ENCODE data around the gene KCNF1. TPM values are rescaled to one million over a fixed set of nuclear protein-coding genes. Genes with fewer than 3 reads are reported as not detected.

KCNF1 gene
- polyA plus RNA-seq, 3 donors, result 0.03 to 0.93 TPM; not detected in 1

DNA sequence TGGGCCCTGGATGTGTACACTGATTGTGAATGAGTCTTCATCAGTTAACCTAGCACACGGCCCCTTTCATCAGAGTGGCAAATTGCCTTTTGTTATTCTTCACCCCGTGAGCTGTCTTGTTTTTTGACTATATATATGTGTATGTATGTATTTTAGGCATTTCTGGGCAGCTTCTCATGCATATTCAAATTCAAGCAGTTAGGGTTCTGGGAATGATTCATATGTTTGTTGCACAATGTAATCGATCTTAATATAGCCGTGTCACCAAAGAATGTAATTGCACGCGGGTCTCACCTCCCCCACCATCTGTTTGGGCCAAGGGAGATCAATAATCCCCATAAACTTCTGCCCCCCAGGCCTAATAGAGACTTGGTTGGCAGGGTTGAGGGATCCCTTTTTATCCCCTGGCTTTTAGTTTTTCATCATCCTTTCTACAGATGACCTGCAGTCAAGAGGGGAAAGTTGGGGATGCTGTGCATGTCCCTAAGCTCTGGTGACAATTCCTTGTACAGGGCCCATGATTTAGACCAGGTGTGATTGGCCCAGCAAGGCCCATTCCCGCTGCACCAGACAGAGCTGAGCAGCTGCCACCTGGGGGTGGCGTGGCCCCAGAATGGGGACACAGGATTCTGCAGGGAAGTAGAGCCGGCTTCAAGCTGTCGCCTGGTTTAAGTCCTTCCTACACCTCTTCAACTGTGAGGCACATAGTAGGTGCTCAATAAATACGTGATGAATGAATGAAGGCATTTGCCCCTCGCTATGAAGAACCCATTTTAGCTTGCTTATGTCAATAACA lies 19.2 kb downstream of the KCNF1 start:
- H3K27ac ChIP-seq (ENCODE audit: low read depth, low read length), result no peak overlapping the region
- WGBS, 3 donors, result 72 to 87% (median 87%) methylated on average over 12 of the region's 12 CpGs

DNA sequence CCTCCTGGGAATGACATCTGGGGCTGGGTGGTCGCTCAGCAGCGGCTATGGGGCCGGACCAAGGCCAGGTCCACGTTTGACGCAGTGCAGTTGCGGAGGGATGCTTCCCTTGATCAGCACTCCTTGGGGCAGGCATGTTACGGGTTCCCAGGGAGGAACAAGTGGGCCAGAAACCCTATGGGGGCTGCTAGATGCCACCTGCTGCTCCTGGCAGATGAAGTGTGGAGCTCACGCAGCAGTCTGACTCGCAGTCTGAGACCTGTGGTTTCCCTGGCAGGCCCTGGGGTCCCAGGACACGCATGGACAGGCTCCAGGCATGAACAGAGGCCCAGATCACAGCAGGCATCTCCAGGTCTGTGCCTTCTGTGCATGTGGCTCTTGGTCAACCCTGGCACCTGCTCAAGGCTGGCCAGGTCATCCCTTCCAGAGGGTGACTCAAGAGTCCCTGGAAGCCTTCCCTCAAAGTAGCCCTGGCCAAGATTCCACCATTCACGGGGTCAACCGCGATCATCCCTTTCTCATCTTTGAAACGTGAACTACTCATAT lies 20.0 kb downstream of the KCNF1 start:
- WGBS, 3 donors, result 79 to 85% (median 85%) methylated on average over 14 of the region's 14 CpGs
- no peak overlapping the region for H3K27ac ChIP-seq (ENCODE audit: low read depth, low read length)

DNA sequence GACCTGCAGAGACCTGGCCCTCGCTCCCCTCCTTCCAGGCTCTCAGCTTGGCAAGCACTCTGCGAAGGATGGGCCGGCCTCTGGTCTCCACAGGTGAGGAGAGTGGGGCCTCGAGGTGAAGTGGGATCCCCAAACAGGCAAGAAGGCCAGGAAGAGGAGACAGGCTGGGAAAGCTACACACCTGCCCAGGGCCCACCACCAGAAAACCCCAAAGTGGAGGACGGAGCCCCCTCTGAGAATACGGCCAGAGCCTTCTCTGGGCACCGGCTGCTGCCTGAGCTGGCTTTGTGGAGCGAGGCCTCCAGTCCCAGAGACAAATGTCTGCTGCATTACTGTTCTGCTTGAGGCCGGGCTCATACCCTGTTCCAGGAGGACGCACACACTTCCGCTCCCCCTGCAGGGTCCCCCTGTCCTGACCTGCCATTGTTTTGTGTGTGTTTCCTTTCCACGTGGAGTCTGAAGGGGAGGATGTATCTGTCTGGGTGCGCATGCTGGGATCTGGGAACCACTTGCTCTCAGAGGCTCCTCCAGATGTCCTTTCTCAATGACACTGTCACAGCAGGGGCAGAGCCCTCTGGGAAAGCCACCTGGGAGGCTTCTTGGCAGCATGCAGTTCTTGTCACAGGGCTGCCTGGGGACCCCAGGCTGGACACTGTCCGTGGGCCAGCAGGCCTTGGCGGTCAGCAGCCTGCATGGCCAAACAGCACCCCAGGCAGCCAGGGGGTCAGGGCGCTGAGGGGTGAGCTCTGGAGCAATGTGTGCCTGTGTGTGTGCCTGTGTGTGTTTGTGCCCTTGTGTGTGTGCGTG lies 20.8 kb downstream of the KCNF1 start:
- 70 to 82% (median 73%) methylated on average over 17 of the region's 17 CpGs for WGBS, 3 donors
- no peak overlapping the region for H3K27ac ChIP-seq (ENCODE audit: low read depth, low read length)

DNA sequence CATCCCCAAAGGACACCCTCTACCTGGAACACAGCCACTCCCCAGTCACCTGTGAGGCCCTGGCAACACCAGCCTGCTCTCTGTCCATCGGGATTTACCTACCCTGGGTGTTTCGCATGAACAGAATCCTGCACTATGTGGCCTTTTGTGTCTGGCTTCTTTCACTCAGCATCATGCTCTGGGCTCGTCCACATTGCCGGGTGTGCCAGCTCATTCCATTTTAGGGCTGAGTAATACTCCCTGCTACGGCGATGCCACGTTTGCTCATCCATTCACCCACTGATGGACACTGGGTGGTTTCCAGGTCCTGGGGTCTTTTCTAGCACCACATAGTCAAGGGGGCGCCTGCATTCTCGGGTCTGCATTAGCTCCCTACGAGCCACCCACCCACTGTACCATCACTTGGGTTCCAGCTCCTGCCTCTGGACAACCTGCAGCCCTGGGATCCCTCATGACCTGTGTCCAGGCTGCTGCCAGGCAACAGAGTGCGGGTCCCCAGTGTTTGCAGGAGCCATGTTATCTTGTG lies 22.0 kb downstream of the KCNF1 start:
- 91 to 92% (median 91%) methylated on average over 11 of the region's 11 CpGs for WGBS, 3 donors
- H3K27ac ChIP-seq (ENCODE audit: low read depth, low read length), result no peak overlapping the region

DNA sequence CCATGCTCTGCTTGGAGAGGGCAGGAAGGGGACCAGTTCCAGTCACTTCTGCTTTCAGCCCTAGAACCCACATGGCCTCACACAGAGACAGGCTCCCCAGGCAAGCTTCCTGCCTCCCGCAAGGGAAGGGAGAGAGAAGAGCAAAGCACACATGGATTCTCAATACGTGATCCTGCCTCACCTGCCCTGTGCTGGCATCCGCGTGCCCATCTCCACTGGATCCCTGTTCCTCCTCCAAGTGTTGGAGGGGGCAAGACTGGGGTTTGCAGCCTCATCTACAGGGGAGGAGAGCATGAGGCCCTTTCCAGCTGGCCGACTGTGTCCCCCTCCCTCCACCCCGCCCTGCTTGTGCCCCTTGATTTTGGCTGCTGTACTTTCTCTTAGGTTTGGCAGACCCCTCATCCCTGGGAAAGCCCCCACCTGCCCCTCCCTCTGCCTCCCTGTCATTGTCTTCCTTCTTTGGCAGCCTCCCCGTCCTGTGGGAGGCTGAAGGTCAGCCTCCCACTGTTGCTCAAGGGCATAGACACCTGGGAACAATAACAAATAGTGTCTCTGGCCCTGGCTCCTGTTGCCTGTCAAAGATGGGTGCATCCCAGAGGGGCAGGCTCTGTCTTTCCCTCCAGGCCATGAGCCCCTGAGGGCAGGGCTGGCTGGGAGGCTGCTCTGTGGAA lies 22.7 kb downstream of the KCNF1 start:
- 64 to 75% (median 69%) methylated on average over 7 of the region's 7 CpGs for WGBS, 3 donors
- H3K27ac ChIP-seq (ENCODE audit: low read depth, low read length), result no peak overlapping the region

DNA sequence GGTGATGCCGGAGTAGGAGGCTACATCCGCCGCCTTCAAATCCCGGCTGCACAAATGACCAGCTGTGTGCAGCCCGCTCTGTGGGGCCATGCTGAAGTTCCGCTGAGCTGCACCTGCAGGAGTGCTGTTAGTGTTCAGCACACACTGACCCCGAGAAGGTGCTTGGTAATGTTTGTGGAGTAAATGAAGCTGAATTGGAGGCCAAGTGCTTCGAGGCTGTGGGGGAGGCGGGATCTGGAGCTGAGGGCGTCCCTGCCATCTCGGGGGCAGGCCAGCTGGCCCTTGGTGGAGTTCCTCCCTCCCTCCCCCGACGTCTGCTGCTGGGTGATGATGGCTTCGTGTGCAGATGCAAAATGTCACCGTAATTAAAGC lies 23.2 kb downstream of the KCNF1 start:
- WGBS, 3 donors, result 47 to 71% (median 67%) methylated on average over 15 of the region's 15 CpGs
- no peak overlapping the region for H3K27ac ChIP-seq (ENCODE audit: low read depth, low read length)

DNA sequence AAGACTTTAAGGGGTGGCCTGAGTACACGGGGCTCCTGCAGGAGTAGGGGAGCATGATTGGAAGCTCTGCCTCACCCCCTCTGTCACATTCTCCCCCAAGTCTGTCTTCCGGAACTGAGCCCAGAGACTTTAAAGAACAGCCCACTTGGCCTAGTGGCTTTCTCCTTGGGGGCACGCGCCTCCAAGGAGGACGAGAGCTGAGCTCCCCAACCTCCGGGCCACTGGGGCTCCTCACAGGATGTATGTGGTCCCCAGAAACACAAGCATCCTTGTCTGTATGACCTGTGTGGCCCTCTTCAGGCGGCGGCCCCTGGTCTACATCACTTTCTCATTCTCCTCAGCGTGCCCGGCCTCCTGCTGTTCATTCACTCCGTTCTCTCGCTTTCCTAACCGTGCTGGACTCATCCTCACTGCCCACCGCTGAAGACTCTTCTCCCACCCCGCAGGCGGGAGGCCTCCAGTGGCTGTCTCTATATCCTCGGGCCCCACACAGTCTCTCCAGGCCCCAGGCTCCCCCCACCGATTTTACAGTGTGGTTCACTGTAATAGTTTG lies 23.7 kb downstream of the KCNF1 start:
- H3K27ac ChIP-seq (ENCODE audit: low read depth, low read length), result no peak overlapping the region
- 83 to 88% (median 85%) methylated on average over 18 of the region's 18 CpGs for WGBS, 3 donors

DNA sequence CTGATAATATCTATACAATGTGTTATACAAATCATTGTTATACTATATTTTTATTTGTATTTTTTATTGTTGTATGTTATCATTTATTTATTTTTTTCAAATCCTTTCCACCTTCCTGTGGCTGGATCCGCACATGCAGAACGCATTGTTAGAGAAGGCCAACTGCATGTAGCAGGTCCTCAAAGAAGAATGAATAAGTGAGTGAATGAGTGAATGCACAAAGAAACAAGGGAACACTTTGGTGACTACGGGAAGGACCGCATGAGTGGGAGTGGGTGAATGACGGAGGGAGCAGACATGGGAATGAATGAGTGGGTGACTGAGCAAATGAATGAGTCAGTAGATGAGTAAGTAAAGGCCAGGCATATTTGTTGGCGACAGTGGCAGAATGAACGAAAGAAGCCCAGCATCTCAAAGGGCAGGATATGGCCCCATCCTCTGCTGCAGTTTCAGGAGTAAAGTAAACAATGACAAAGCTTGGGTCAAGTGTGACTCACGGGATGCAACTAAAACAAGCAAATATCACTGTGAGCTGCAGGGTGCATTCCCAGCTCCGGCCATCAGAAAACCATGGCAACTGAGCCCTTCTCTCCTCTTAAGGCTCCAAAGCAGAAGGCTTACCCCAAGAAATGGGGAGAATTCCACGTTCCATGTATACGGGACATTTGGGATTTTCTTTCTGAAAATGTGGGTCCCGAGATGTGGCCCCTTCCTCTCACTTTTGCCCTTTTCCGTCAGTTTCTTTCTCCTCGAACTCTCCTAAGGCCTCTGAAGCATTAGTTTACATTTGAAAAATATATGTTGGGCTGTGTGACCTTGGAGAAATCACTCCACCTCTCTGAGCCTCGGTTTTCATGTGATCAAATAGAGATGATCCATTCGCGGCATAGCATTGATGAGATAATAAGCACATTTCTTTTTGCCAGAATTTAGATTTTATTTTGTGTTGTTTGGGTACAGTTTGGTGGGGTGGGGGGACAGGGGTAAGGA lies 24.5 kb downstream of the KCNF1 start:
- WGBS, 3 donors, result 76 to 84% (median 80%) methylated on average over 17 of the region's 17 CpGs
- H3K27ac ChIP-seq (ENCODE audit: low read depth, low read length), result no peak overlapping the region

DNA sequence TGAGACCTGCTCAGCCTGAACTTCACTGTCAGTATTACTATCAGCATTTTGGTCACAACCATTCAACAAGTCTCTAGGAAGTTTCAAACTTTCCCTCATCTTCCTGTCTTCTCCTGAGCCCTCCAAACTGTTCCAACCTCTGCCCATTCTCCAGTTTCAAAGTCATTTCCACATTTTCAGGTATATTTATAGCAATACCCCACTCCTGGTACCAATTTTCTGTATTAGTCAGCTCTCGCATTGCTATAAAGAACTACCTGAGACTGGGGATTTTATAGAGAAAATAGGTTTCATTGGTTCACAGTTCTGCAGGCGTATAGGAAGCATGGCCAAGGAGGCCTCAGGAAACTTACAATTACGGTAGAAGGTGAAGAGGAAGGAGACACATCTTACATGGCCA lies 27.3 kb downstream of the KCNF1 start:
- WGBS, 3 donors, result 90 to 96% (median 92%) methylated on average over 3 of the region's 3 CpGs

DNA sequence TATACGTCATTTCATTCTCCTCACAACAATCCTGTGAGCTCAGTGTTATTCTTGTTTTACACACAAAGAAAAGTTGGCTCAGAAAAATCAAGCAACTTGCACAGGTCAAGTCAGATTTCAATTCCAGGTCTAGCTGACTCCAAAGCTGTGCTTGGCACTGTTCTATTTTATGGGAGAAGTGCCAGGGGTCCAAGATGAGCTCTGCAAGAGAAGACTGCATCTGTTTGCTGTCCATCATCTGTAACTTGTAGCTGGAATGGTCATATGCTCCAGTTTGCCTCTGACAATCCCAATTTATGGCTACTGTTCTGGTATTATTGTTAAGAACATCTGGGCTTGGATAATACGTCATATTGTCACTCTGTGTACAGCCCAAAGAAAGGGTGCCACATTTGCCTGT lies 28.9 kb downstream of the KCNF1 start:
- 71 to 73% (median 71%) methylated on average over 2 of the region's 2 CpGs for WGBS, 3 donors
- H3K27ac ChIP-seq (ENCODE audit: low read depth, low read length), result no peak overlapping the region

More for the DNA sequence above, 27.3 kb downstream of the KCNF1 start:
- no peak overlapping the region for H3K27ac ChIP-seq (ENCODE audit: low read depth, low read length)

DNA sequence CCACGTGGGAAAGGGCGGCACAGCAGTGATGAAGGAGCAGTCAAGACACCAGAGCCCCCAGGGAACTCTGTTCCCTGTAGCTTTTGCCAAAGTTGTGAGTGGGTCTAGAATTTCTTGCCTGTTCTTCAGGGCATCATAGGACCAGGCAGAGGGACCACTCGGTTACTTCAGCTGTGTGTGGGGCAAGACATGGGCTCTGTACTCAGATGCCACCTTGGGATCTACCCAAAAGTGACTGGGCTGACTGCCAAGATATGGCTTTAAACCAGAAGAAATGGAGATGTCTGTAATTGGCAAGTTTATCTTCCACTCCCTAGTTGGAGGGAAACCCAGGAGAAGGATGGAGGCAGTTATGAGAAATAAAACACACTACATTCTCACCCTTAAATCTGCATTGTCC lies 29.6 kb downstream of the KCNF1 start:
- no peak overlapping the region for H3K27ac ChIP-seq (ENCODE audit: low read depth, low read length)
- WGBS, 3 donors, result 64 to 74% (median 66%) methylated on average over 3 of the region's 3 CpGs

DNA sequence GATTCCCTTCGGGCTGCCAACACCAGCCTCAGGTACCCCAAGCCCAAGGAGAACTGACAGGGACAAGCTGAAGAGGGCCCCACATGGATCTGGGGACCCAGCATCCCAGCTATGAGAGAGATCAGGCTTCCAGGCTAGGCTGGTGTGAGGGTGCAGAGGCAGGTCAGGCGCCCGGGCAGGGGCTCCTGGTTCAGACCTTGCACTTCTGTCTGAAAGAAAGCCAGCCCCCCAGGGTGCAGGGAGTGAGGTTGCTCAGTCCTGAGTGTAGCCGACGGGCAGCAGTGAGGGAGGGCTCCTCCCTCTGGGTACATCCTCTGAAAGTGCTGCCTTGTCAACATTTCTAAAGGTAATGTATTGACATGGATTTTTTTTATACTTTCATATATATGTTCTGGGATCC lies 33.1 kb downstream of the KCNF1 start:
- H3K27ac ChIP-seq (ENCODE audit: low read depth, low read length), result no peak overlapping the region
- 75 to 86% (median 84%) methylated on average over 5 of the region's 5 CpGs for WGBS, 3 donors

DNA sequence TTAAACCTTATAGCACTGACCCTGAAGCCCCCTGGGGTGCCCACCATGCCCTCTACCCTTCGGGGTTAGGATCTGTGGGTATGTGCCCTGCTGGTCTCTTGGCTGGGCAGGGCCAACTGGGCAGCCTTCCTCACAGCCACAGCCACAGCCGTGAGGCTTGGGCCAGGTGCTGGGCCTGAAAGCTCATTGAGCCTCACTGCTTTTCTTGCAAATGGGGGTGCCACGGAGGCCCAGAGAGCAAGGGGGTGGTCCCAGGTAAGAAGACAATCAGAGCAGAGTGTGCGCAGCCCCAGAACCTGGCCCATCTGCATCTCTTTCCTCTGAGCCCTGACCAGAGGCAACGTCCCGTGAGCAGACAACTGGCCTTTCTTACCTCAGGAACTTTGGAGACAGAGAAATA lies 34.7 kb downstream of the KCNF1 start:
- 82 to 84% (median 83%) methylated on average over 6 of the region's 6 CpGs for WGBS, 3 donors
- H3K27ac ChIP-seq (ENCODE audit: low read depth, low read length), result no peak overlapping the region

DNA sequence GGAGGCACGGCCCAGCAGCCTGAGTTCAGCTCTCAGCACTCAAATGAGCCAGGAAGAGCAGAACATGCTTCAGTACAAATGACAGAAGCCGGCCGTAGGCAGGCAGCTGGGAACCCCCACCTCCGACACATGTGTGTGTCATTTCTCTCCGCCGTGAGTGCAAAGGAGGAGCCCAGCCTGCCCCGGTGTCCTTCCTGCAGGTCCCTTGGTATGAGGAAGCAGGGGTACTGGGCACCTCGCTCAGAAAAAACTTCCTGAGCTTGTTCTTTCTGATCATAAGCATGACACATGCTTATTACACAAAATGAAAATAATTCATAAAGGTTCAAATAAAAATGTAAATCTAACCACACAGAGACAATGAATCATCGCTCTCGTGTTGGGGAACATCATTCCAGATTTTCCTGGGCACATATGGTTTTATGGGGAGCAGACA lies 35.3 kb downstream of the KCNF1 start:
- H3K27ac ChIP-seq (ENCODE audit: low read depth, low read length), result no peak overlapping the region
- WGBS, 3 donors, result 39 to 66% (median 42%) methylated on average over 10 of the region's 10 CpGs

DNA sequence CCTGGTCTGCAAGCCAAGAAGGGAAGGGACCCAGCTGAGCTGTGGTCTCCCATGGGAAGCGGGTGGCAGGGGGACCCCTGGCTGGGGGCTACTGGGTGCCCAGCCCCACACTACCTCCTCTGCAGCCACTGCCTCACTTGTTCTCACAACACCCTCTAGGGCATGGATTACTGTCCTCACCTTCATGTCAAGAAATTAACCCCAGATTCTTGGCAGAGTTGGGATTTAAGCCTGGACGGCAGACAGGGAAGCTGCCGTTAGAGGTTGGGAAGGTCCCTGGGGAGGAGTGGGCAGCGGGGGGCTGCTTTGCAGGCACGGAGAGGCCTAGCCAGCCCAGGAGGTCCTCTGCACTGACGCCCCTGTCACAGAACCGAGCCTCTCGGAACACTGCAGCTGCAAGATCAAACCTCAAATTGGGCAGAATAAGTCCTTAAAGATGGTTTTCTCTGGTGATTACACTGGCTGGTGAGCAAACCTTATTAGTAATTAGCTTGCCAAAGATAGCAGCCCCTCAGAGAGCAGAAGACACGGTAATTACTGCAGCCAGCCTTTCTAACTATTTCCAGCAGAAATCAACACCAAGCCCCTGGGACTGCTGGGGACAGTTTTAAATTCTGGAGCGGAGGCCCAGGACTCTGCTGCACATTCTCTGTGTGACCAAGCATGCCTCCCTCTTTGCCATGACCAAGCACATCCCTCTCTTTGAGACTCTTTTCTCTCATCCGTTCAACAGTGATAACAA lies 35.9 kb downstream of the KCNF1 start:
- H3K27ac ChIP-seq (ENCODE audit: low read depth, low read length), result no peak overlapping the region

DNA sequence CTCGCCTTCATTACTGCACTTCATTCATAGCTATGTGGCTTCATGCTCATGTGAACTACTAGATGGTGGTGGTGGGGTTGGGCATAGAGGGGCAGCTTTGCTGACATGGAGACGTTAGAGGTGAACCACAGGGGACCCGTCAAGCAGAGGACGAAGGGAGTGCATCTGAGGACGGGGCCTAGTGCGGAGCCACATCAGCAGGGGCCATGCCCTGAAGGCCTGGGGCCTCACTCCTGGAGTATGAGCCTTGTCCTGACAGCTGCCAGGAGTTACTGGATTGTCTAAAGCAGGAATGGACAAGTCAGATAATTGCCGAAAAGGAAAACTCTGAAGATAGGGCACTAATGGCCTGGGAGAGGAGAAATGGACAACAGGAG lies 36.4 kb downstream of the KCNF1 start:
- H3K27ac ChIP-seq (ENCODE audit: low read depth, low read length), result no peak overlapping the region
- WGBS, 3 donors, result 84 to 89% (median 88%) methylated on average over 7 of the region's 7 CpGs

More for the DNA sequence above, 35.9 kb downstream of the KCNF1 start:
- WGBS, 3 donors, result 73 to 85% (median 76%) methylated on average over 11 of the region's 11 CpGs

All from adipose tissue (tissue), 3 donors.